22Rv1 (cell line): Measurements from ENCODE around the gene DIP2B.

Experiments used
- CTCF ChIP-seq: fragments of 450-650 bp; IDR thresholded peaks from 2 replicates; pipeline ENCODE4 v1.5.1; 2017; ENCODE audit warnings: mild to moderate bottlenecking
- ZFX ChIP-seq: fragments of 450-650 bp; IDR thresholded peaks from 2 replicates; pipeline ENCODE4 v1.6.1; 2017; ENCODE audit warnings: antibody characterized with exemption, borderline replicate concordance

GRCh38 chr12:50524621-50525020 lies 19.8 kb downstream of the DIP2B start:
- TF ChIP-seq CTCF = no peak
- TF ChIP-seq ZFX = no peak
